Breast epithelium (tissue), 3 donors: Measurements from ENCODE around the gene ATP6V1G3.

Experiments
- CTCF ChIP-seq, 3 donors: fragments of 450-650 bp; IDR thresholded peaks; one replicate each; pipeline ENCODE4 v1.5.1; 2016 to 2017; ENCODE audit warnings: antibody characterized with exemption in 3 of 3, mild to moderate bottlenecking in 3 of 3, moderate library complexity in 3 of 3
- POLR2A ChIP-seq: fragments of 450-650 bp; IDR thresholded peaks from one replicate; pipeline ENCODE4 v1.6.1; 2016; ENCODE audit warnings: antibody characterized with exemption, mild to moderate bottlenecking, moderate library complexity
- POLR2AphosphoS5 ChIP-seq, 3 donors: sonication (generic); formaldehyde crosslinking; IDR thresholded peaks; one replicate each; pipeline ENCODE4 v1.6.1; 2017; ENCODE audit warnings: antibody characterized with exemption in 3 of 3

DNA sequence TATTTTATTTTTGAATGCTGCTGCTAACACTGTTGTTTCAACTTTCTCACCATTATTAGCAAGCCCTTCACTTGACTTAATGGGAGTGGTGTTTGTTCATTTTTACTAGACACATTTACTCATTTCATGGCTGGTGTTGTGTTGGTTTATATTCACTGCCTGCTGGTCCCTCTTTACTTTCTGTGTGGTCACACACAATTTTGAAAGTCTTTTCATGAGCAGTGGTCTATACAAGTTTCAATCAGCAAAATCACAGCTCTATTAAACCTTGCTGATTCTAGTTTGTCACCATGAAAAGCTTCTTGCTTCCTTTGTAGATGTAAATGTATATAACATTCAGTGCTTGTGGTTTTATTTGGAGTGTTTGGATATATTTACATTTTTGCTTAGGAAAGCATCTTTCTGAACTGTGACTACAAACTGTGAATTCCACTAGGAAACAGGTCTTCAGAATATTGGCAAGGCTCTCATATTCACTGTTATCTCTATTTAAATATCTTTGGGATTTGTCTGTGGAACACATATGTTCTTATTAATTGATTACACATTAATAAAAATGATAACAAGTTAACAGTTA is 22.8 kb downstream of the ATP6V1G3 start:
- no peak for TF ChIP-seq POLR2A
- TF ChIP-seq POLR2AphosphoS5 (IDR thresholded peaks at IDR 0.05) = no peak
- TF ChIP-seq CTCF (IDR thresholded peaks at IDR 0.05) = no peak
